Ectodermal cell (in vitro differentiated cells): Measurements from ENCODE around the gene STEAP2.

ENCODE experiments used
- H3K27ac ChIP-seq: 2 replicates; pipeline ENCODE4 v1.7.0; 2013; ENCODE audit warnings: mild to moderate bottlenecking, low read depth, low read length; ENCODE audit not compliant: insufficient read depth, poor library complexity, severe bottlenecking
- H3K27me3 ChIP-seq: 2 replicates; pipeline ENCODE4 v1.7.0; 2013; ENCODE audit warnings: mild to moderate bottlenecking, low read length; ENCODE audit not compliant: insufficient read depth, control insufficient read depth, poor library complexity, severe bottlenecking
- H3K36me3 ChIP-seq: one replicate; pipeline ENCODE4 v1.7.0; 2013; ENCODE audit warnings: low read length; ENCODE audit not compliant: control insufficient read depth, insufficient read depth
- H3K4me1 ChIP-seq: one replicate; pipeline ENCODE4 v1.7.0; 2013; ENCODE audit warnings: low read length; ENCODE audit not compliant: control insufficient read depth, insufficient read depth
- H3K4me3 ChIP-seq: 2 replicates; pipeline ENCODE4 v1.7.0; 2013; ENCODE audit warnings: low read depth, low read length, control low read depth; ENCODE audit not compliant: insufficient read depth
- H3K9me3 ChIP-seq: 2 replicates; pipeline ENCODE4 v1.7.0; 2013; ENCODE audit warnings: mild to moderate bottlenecking, low read length, moderate library complexity; ENCODE audit not compliant: control insufficient read depth
- WGBS, 2 experiments: methylation state at CpG; one replicate each; pipeline ENCODE4 v1.1.7; 2013; ENCODE audit warnings: missing lambda C conversion rate in 2 of 2; 5-methylcytosine and 5-hydroxymethylcytosine counted together

The STEAP2 gene

DNA sequence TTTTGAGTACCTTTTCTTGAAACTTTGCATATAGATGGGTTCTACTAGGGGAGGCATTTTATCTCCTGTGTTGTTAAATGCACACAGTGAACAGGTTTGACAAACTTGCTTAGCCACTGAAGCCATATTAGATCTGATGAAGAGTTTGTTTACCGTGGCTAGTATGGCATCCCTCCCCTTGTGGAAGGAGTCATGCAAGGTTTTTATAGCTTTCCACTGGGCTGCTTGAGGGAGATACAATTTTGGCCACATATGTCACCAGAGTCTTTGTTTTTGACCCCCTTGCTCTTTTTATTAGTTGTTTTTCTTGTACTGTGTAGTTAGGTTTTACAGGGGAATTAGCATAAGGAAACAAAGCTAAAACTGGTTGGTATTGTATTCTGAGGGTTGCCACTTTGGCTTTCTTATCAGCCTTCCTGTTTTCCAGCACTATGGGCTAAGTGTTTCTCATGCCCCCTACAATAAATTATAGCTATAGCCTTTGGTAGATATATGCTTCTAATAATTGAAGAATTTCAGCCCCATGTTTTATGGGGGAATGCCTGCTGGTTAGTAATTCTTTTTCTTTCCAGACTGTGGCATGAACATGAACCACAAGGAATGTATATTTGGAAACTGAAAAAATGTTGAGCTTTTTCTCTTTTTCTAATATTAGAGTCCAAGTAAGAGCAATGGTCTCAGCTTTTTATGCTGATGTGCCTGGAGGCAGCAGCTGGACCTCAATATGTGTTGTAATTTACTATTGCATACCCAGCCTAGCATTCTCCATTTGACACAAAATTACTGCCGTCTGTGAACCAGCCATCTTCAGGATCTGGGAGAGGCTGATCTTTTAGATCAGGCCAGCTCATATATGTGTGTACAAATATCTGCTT lies 18.4 kb upstream of the STEAP2 start:
- Histone ChIP-seq H3K36me3 (no peaks in the 10 kb centered on the region), H3K4me3 (no peak overlapping the region), H3K27me3 (no peaks in the 10 kb centered on the region), H3K9me3 (no peaks in the 10 kb centered on the region), H3K4me1 (no peaks in the 10 kb centered on the region), H3K27ac (no peak overlapping the region)
- WGBS, 2 experiments = 82 to 88% methylated on average over 2 of the region's 2 CpGs

GRCh38 chr7:90194911-90195809 lies 16.4 kb upstream of the STEAP2 start:
- no peaks in the 10 kb centered on the region for H3K4me1 ChIP-seq
- no peak overlapping the region for H3K27ac ChIP-seq
- no peaks in the 10 kb centered on the region for H3K36me3 ChIP-seq
- no peak overlapping the region for H3K4me3 ChIP-seq
- no peaks in the 10 kb centered on the region for H3K9me3 ChIP-seq
- no peaks in the 10 kb centered on the region for H3K27me3 ChIP-seq
- 81% methylated on average over 10 of the region's 10 CpGs for WGBS, 2 experiments

- no peaks in the 10 kb centered on the region for H3K4me1 ChIP-seq
- H3K27ac ChIP-seq = no peak overlapping the region
- WGBS, 2 experiments = 83 to 91% methylated on average over 1 of the region's 2 CpGs
- H3K27me3 ChIP-seq = no peaks in the 10 kb centered on the region
- no peak overlapping the region for H3K4me3 ChIP-seq
- H3K36me3 ChIP-seq = no peaks in the 10 kb centered on the region
- H3K9me3 ChIP-seq = no peaks in the 10 kb centered on the region
These were observed 9.9 kb upstream of the STEAP2 start for GRCh38 chr7:90201500-90202195.

GRCh38 chr7:90207956-90208355 lies 3.6 kb upstream of the STEAP2 start:
- no peaks in the 10 kb centered on the region for H3K9me3 ChIP-seq
- H3K27me3 ChIP-seq = peaks cover 29% of the 10 kb centered on the region
- H3K4me3 ChIP-seq = no peak overlapping the region
- no peak overlapping the region for H3K27ac ChIP-seq
- peaks cover 4% of the 10 kb centered on the region for H3K4me1 ChIP-seq
- WGBS, 2 experiments = 91 to 100% methylated on average over 1 of the region's 1 CpG
- H3K36me3 ChIP-seq = no peaks in the 10 kb centered on the region

GRCh38 chr7:90209776-90210175 lies 1.8 kb upstream of the STEAP2 start:
- WGBS, 2 experiments = 100% methylated on average over 1 of the region's 1 CpG
- no peaks in the 10 kb centered on the region for H3K36me3 ChIP-seq
- H3K27me3 ChIP-seq = peaks cover 29% of the 10 kb centered on the region
- no peaks in the 10 kb centered on the region for H3K9me3 ChIP-seq
- H3K27ac ChIP-seq = no peak overlapping the region
- no peak overlapping the region for H3K4me3 ChIP-seq
- H3K4me1 ChIP-seq = peaks cover 4% of the 10 kb centered on the region

DNA sequence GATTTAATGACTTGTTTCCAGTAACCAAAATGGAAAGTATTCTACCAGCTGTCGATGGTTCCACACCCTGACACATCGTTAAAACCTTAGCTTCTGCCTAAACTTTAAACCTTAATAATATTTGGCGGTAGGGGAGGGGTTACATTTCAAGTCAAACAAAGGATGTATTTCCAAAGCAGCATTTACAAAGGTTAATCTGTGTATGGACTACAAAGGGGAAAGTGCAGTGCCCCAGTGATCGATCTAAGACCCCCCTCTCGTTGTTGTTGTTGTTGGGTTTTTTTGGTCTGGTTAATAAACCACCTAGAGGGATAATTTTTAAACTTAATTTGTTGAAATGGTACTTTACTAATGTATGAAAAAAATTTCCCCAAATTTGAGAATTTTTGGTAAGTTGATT lies 1.1 kb upstream of the STEAP2 start:
- 21 to 49% methylated on average over 2 to 5 of the region's 5 CpGs for WGBS, 2 experiments
- no peaks in the 10 kb centered on the region for H3K36me3 ChIP-seq
- H3K4me3 ChIP-seq = no peak overlapping the region
- peaks cover 4% of the 10 kb centered on the region for H3K4me1 ChIP-seq
- peaks cover 29% of the 10 kb centered on the region for H3K27me3 ChIP-seq
- no peaks in the 10 kb centered on the region for H3K9me3 ChIP-seq
- H3K27ac ChIP-seq = no peak overlapping the region

DNA sequence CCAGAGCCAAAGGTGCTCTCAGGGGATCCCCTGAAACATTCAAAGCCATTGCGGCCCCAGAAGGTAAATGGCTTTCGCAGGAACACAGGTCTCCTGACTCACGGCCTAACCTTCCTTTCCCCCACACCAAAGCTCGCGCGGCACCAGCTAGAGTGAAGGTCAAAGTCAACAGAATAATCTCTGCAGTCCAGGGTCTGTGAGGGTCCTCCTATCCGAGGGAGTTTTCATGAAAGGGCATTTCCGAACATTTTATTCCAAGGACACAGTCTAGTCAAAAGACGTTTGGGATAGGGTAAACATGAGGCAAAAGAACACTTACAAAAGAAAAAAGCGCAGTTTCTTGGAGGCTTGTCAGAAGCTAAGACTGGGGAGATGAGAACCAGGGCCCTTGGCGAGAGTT lies 559 bp upstream of the STEAP2 start:
- Histone ChIP-seq H3K4me3 (peak overlapping the region; percentile 69), H3K27me3 (peaks cover 29% of the 10 kb centered on the region), H3K27ac (no peak overlapping the region), H3K9me3 (no peaks in the 10 kb centered on the region), H3K36me3 (no peaks in the 10 kb centered on the region), H3K4me1 (peaks cover 4% of the 10 kb centered on the region)
- 4 to 5% methylated on average over 11 of the region's 11 CpGs for WGBS, 2 experiments

DNA sequence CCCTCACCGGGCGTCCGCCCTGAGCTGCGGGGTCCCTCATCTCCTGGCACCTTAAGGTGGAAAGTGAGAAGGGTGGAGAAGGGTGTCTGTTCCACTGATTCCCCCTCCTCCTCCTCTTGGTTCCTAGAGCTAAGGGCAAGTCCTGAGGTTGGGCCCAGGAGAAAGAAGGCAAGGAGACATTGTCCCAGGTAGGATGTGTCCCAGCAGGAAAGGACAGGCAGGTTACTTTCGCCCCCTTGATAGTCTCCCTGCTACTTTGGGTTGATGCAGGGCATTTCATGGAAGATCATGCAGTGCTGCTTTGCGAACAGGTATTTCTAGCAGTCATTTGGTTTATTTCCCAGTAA lies 582 bp downstream of the STEAP2 start:
- 2 to 3% methylated on average over 6 of the region's 6 CpGs for WGBS, 2 experiments
- Histone ChIP-seq H3K27ac (no peak overlapping the region), H3K4me3 (peak overlapping the region; percentile 69), H3K9me3 (no peaks in the 10 kb centered on the region), H3K36me3 (no peaks in the 10 kb centered on the region), H3K27me3 (peaks cover 29% of the 10 kb centered on the region), H3K4me1 (peaks cover 4% of the 10 kb centered on the region)

- H3K4me3 ChIP-seq = no peak overlapping the region
- H3K36me3 ChIP-seq = no peaks in the 10 kb centered on the region
- no peaks in the 10 kb centered on the region for H3K9me3 ChIP-seq
- H3K4me1 ChIP-seq = peaks cover 4% of the 10 kb centered on the region
- H3K27ac ChIP-seq = no peak overlapping the region
- H3K27me3 ChIP-seq = peaks cover 29% of the 10 kb centered on the region
- no CpG with 5 or more reads among the region's 2 CpGs for WGBS, 2 experiments
These were observed 2.0 kb downstream of the STEAP2 start for GRCh38 chr7:90213521-90213920.
